GM20000 (cell line): Measurements from ENCODE around the gene WDR44.

Source experiments
- DNase-seq: peaks from one replicate; pipeline ENCODE4 v3.0.0; 2012; ENCODE audit warnings: low spot score
- TF ChIP-seq, protein P1 (sequence below): IDR thresholded peaks from 2 replicates; pipeline ENCODE4 v1.5.1; 2012; ENCODE audit warnings: mild to moderate bottlenecking, control low read depth; ENCODE audit errors: extremely low read depth, missing control alignments

The WDR44 gene

DNA sequence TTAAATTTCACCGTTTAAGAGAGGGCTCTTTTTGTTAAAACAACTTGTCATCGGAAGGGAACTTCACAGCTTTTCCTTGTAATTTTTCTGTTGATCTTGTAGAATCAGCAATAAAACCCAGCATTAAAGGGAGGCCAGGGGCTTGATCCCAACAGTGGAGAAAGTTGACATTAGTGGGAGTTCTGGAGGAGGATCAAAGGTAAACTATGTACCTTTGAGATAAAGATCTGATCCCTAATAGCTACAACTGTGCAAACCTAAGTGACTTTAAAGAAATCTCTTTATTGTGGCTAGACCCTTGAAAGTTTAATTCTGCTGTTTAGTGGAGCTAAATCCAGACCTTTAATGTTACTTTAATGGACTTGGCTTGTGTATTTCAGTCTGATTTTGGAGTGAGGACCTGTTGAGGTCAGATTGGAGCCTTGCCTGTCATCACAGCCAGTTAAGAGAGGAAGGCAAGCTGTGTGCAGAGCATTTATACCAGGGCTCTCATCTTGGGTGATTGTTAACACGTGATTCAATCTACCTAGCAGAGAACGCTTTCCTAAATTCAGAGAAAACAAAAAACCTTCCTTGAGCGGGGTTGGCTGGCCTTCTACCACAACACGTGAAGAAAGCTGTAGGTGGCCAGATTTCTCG lies 151.4 kb downstream of the WDR44 start:
- no peak for DNase-seq
- TF ChIP-seq, protein P1, sequence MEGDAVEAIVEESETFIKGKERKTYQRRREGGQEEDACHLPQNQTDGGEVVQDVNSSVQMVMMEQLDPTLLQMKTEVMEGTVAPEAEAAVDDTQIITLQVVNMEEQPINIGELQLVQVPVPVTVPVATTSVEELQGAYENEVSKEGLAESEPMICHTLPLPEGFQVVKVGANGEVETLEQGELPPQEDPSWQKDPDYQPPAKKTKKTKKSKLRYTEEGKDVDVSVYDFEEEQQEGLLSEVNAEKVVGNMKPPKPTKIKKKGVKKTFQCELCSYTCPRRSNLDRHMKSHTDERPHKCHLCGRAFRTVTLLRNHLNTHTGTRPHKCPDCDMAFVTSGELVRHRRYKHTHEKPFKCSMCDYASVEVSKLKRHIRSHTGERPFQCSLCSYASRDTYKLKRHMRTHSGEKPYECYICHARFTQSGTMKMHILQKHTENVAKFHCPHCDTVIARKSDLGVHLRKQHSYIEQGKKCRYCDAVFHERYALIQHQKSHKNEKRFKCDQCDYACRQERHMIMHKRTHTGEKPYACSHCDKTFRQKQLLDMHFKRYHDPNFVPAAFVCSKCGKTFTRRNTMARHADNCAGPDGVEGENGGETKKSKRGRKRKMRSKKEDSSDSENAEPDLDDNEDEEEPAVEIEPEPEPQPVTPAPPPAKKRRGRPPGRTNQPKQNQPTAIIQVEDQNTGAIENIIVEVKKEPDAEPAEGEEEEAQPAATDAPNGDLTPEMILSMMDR: no peak

DNA sequence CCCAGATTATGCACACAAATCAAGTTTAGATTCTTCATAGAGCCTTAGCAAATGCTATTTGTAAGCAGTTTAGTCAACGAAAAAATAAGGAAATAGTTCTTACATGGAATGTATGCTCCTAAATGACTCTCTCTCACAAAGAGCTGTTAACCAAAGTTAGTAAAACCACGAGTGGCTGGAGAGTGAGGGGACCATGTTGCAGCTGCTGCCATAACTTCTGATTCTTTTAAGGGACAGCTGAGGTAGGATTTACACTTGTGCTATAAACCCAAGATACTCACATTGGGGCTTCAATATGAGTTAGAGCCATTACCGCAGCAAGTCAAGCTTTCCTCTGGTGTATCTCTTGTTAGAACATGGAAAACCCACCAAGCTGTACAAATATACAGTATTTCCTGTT lies 152.4 kb downstream of the WDR44 start:
- no peak for DNase-seq
- TF ChIP-seq, protein P1: no peak

DNA sequence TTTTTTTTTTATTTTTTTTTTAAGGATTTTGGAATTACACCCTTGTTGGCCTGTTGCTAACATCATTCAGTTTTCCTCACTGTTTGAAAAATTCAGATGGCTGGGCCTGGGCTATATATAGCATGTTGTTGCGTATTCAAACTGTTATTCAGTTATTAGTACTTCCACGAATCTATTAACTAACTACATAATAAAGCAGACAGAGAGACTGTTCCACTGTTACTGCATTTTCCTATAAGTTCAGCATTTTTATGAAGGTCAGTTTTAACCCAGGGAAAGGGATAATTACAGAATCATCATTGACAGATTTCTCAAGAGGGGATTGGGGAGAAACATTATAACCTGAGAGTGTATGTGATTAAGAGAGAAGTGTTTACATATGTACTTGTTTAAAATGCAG lies 152.8 kb downstream of the WDR44 start:
- TF ChIP-seq, protein P1: no peak
- no peak for DNase-seq

DNA sequence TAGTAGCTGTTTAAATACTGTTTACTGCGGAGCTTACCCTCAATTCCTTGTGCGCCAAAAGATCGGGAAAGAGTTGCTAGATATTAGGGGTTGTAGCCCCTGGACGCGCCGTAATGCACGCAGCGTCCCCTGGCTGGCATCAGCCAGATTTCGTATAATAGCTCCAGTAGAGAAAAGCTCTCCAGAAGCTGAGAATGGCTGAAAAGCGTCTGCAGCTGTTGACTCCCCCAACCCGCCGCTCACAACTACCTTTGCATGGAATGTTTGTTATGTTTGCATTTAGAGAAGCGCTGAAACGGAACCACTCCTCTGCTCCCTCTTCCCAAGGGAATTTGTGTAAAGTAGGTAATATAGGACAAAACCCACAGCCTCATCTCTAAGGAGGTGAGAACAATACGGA lies 153.4 kb downstream of the WDR44 start:
- no peak for DNase-seq
- TF ChIP-seq, protein P1: no peak
